RKO (cell line): ENCODE data around the gene GEMIN5.

Experiments used
- DNase-seq: peaks from one replicate; pipeline ENCODE4 v3.0.0-alpha.2; 2016; ENCODE audit warnings: low spot score

GEMIN5 gene

DNA sequence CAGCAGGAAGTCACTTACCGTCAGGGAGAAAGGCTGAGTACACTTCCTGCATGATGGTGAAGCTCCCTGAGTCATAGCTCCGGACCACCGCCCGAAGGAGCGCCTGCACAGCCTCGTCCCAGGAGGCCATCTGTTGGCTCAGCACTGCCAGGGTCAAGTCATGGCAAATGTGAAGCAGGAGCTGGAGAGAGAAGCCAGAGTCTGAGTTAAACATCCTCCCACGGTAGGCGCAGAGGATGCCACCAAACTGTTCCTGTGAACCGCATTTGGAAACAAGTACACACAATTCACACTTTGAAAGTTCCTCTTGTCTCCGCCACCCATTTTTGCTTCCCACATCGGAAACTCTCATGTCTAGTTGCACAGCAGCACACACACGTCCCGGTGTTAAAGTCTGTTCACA is 45.6 kb downstream of the GEMIN5 start:
- no peak for DNase-seq

DNA sequence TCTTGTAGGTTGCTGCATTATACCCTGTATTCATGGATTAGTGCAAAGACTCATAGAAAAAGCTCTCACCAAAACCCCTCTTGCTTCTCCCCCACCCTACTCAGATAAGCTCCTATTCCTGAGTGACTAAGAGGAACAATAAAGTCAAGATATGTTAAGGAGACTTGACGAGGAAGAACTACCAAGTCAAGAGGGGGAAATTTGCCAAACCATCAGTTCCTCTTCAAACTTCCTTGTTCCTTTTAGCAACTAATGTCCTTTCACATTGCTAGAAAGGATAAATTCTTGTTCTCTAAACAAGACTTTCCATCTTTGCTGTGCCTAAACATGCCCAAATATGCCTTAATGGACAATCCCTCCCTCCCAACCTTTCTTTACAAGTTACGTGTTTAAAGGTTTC is 52.6 kb downstream of the GEMIN5 start:
- no peak for DNase-seq

DNA sequence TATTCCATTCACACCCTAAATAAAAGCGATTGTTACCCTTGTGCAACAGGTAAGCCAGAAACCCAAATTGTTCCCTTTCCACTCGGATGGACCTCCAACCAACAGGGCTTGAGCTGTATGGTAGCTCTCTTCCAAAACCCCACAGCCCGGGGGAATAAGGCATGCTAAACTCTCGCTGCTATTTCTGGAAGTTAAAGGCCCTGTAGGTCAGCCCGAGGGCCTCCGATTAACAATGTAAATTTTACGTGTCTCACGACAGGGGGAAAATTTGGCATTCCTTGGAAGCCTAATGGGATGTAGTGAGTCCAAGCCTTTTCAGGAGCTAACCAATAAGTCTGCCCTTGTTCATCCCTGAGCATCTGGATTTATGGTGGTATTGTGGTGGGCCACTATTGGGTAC is 53.6 kb downstream of the GEMIN5 start:
- DNase-seq = no peak

DNA sequence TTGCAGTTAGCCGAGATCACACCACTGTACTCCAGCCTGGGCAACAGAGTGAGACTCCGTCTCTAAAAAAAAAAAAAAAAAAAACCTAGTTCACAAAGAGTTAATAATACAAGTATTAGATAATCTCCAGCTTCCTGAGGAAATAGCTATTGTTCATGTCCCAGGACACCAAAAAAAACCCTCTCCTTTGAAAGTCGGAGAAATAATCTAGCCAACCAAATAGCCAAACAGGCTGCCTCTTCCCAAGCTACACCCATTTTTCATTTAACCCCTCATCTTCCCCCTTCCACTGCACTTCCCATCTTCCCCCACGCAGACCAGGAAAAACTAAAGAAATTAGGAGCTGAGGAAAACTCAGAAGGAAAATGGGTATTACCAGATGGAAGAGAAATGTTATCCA is 56.0 kb downstream of the GEMIN5 start:
- no peak for DNase-seq

DNA sequence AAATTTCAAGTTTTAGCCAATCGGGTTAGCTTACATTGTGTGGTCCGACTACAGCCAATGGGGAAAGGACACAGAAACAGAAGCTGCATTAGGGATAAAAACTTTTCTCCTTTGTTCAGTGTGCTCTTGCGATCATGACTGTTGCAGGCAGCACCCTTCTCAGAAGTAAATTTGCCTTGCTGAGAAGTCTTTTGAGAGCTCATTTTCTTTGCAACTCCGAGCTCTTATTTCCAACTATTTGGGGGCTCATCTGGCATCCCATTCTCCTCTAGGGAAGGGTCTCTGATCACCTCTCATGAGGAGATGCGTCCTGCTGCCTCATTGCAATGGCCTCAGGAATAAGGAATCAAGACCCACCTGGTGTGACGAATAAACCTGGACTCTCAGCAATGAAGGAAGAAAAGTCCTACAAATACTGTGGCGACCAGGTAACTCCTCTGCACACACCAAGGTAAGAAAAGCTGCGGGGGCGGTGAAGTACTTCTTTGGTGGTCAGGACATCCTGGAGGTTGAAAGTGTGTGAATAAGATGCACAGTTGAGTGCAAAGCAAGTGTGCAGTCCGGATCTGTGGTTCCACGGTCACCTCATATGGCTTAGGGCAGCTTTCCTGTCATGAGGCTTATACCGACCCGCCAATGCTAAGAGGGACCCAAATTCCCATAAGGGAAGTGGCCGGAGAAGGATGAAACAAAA is 59.2 kb downstream of the GEMIN5 start:
- DNase-seq = peak; percentile 51

DNA sequence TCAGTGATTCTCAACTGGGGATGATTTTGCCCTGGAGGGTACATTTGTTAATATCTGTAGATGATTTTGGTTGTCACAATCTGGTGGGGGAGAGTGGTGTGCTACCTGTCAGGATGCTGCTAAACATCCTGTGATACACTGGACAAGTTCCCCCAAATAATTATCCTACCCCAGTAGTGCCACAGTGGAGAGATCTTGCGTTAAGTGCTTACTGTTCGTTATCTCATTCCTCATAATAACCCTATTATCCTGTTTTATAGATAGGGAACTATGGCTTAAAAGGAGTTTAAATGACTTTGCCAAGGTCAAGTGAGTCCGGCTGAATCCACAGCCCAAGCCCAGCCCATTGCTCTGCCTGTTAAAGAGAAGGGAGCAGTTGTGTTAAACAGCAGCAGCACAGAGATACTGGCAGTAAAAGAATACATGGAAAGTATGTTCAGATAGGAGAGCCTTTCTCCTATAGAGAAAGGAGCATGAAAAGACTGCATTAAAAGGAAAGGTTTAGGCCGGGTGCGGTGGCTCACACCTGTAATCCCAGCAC is 64.2 kb downstream of the GEMIN5 start:
- DNase-seq = no peak

DNA sequence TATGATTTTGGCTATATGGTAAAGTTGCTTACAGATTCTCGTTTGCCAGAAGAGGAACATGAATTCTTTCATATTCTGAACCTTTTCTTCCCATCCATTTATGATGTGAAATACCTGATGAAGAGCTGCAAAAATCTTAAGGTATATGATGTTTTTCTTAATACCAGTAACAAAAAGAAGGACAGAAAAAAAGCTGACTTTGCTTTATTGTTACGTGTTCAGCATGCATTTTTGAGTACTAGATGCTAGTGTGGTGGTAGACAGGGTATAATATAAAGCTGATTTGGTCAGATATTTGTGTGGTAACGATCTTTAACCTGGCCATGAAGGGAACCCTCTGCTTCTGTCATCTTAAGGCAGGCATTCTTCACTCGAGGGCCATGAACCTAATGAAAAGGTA is 66.3 kb downstream of the GEMIN5 start:
- no peak for DNase-seq

DNA sequence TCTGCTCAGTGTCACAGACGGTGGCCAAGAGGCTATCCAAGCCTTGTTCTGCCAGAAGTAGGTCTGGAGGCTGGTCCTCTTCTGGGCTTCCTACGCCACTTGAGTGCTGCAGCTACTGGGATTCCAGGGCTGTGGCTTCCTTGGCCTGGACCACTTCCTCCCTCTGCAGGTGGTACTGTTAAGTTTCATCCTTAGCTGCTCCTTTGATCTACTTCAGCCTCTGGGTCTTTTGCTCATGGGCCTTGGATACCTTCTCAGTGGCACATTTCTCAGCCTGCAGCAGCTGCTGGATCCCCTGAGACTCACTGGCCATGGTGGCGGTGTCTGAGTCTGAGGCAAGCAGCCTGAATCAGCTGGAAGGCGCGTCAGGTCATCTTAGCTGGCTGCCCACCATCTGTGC is 69.3 kb downstream of the GEMIN5 start:
- DNase-seq = no peak

DNA sequence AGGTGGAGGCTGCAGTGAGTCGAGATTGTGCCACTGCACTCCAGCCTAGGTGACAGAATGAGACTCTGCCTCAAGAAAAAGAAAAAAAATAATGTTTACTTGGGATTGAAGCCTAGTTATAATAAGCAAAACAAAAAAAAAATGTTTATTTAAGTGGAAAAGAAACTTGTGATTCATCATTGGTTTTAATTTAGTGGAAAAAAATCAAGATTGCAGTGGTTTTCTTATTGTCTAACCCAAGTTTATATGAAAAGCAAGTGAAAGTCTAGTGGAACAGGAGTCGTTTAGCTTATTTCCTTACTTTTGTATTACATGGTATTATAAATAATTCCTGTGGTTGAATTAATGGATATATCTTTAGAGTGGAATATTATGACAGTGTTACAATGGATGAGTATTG is 71.2 kb downstream of the GEMIN5 start:
- DNase-seq = no peak

DNA sequence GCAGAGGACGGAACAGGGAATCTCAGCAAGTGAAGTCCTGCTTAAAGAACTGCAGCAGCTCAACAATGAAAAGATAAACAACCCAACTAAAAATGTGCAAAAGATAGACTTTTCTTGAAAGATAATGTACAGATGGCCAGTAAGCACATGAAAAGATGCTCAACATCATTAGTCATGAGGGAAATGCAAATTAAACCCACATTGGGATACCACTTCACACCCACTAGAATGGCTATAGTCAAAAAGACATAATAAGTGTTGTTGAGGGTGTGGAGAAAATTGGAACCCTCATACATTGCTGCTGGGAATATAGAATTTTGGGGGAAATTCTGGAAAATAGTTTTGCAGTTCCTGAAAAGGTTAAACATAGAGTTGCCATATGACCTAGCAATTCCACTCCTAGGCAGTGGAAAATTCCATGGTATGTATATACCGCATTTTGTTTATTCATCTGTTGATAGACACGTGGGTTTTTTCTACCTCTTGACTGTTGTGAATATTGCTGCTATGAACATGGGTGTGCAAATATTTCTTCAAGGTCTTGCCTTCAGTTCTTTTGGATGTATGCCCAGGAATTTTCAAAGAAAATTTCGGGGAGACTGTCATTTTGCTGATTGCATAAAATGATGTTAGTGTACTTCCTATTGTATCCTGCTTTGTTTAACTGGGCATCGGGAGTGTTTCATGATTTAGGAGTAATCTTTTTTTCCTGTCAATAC is 72.4 kb downstream of the GEMIN5 start:
- no peak for DNase-seq

DNA sequence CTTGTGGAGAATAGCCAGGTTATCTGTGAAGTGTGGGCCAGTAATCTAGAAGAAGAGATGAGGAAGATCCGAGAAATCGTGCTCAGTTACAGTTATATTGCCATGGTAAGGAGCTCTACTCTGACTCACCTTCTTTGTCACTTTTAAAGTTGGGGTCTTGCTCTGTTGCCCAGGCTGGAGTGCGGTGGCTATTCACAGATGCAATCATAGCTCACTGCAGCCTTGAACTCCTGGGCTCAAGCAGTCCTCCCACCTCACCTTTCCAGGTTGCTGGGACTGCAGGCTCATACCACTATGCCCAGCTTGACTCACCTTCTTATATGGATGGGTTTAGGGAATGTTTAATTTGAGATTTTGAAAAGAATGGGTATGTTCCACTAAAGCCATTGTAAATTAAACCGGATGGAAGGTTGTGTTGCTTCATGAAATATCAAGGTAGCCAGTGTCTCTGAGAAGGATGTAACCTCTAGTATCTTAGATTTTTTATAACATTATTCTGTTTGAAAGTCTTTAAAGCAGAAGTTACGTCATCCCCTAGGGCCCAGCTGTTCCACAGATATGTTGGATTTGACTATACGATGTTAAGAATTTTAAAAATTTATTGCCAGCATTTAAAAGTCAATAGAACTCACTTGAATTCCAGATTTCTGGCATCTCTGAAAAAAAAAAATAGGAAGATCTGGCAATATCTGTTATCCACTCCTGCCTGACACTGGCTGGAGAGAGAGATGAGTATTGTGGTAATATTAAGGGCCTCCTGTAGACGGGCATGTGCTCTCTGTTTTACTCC is 74.5 kb downstream of the GEMIN5 start:
- no peak for DNase-seq

DNA sequence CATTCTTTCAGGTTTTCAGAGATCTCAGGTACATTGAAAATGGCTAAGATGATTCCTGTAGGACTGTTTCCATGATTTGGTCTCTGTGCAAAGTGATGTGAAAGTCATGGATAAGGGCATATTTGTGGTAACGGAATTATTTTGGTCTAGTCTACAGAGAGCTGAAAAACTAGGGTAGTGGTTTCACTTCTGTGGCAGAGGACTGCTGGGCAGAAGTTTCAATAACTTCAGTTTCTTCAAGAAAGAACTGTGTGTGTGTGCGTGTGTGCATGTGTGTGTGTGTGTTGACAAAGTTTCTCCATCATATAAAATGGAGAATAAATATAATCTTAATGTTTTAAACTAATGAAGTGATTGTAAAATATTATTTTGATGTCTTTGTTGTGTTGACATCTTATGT is 75.2 kb downstream of the GEMIN5 start:
- DNase-seq = no peak

DNA sequence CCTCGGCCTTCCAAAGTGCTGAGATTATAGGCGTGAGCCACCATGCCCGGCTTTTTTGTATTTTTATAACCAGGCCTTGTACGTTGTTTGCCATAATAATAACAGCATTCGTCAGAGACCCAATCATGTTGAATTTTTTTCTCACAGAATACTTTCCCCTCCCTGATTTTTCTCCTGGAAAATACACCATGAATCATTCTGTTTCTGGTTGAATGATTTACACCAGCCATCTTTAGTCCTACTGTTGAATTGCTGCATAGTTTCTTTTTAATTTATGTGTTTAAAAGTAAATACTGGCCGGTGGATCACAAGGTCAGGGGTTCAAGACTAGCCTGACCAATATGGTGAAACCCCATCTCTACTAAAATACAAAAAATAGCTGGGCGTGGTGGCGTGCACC is 76.1 kb downstream of the GEMIN5 start:
- no peak for DNase-seq

DNA sequence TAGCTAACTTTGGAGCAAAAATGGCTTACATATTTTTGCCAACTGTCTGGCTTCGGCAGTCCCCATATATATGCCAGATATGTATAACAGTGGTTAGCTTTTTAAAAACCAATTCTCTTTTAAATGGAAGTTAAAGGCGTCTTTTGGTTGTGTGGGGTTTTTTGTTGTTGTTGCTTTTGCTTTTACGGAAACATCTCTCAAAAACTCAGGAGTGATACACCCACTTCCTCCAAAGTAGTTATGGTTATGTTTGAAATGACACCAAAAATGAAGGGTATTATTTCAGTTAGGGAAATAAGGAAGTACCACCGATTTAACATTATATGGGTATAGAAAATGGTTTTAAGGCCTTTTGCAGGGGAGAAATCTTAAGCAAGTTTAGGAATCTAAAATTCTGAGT is 77.2 kb downstream of the GEMIN5 start:
- no peak for DNase-seq

DNA sequence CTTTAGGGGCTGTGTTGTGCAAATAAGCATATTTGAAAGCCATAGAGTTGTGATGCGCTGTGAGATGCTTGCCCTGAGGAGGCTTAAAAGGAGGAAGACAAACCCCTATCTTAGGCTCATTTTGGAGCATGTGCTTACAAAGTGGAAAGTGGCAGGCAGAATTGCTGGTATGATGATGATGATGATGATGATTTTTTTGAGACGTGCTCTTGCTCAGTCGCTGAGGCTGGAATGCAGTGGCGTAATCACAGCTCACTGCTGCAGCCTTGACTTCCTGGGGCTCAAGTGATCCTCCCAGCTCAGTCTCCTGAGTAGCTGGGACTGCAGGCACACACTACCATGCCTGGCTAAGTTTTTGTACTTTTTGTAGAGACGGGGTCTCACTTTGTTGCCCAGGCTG is 77.9 kb downstream of the GEMIN5 start:
- DNase-seq = peak; percentile 79

DNA sequence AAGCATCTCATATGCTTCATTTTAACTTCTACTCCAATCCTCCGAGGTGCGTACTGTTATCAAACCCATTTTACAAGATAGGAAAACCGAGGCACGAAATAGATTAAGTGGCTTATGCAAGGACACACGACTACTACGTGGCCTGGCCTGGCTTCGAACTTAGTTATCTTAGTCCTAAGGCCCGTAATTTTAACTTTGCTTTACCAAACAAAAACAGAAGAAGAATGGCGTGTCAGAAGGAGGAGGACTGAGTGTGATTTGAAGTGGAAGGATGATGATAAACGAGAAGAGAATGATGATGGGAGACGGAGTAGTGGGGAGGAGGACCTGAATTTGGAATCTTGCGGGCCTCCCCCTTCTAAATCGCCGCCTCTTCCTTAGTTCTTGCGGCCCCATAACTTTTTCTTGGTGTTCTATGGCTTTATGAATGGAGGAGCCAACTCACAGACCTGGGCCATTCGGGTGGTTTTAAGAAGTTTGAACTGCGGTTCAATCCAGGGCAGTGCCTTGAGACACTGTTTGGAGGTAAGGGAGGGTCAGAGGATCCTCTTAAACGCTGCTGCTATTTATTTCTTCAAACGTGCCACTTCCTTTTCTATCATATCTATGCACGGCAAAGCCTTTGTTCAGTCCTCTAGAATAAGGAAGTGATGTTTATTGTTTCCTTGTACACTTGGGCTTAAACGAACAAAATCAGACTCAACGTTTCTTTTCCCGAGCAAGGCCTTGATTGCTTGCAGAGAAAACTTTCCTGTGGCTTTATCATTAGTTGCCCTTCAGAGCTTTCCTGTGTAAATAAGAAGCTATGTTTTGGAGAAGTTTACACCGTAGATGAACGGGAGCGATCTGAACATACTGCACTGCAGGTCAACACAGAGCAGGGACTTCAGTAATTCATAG is 78.8 kb downstream of the GEMIN5 start:
- peak; percentile 41 for DNase-seq

DNA sequence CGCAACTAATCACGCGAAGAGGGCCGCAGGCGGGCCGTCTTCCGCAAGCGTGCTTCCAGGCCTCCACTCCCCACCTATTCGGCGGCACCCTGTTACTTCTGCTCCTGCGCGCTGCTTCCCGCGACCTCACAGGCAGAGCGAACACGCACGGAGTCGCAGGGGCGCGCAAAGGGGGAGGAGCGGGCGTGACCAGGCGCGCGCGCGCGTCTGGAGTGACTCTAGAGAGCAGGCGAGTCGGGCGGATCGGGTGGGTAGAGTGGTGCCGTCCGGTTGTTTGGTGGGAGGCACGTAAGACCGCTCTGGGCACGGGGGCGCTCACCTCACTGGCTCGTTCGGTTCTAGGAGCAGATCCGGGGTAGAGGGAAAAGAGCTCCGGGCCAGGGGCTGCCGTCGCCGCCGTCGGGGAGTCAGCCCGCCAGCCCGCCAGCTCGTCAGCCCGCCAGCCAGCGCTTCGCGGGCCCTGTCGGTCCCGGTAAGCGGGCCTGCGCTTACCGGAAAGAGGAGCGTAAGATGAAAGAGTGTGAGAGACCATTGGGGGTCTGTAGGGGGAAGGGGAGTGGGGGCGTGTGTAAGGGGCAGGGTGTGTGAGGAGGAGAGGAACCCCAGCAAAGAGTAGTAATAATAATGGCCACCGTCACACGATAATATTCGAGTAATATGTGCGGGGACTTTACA is 79.6 kb downstream of the GEMIN5 start, which contains the start of gene CNOT8:
Gene CNOT8 (plus strand): TSS at position 331 of the 675 bp plus-strand sequence. CDS start 4,652 bp downstream, outside the sequence.
- peak; percentile 98 for DNase-seq

DNA sequence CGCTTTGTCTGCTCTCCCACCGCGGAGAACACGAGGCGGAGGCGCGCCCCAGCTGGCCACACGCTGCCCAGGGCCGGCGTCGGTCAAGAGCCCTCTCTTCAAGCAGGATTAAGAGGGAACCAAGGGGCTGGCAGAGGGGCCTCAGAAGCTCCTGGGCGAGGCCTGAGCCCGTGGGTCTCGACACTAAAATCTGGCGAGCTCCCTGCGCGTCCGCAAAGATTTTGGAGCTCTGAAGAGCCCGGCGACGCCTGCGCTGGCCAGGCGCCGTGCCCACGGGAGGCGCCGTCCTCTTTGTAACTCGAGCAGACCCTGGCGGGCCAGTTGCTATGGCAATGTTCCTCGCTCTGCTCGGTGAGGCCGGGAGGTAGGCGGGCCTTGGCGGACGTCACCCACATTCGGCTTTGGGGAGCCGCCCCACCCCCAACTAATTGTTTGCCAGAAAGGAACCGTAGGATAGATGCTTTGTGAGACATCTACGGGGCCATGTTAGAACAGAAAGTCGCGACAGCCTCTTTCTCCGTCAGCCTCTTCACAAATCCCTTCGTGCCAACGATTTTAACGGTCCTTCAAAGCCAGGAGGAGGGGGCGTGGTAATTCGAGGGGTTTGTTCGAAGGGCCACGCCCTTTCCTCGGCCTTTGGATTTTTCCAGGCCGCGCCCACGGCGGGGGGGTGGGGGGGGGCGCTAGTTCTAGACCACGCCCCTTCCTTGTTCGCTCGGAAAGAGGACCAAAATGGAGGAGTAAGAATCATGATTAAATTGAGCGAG is 80.3 kb downstream of the GEMIN5 start:
- DNase-seq = peak; percentile 97

DNA sequence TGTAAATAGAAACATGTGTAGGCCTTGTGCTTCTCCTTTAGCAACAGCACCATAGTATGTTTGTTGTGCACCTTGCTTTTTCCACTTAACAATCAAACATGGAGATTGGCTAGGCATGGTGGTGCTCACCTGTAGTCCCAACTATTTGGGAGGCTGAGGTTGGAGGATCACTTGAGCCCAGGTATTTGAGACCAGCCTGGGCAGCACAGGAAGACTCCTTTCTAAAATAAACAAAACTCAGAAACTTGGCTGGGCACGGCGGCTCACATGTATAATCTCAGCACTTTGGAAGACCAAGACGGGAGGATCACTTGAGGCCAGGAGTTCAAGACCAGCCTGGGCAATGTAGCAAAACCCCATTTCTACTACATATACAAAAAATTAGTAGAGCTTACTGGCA is 86.7 kb downstream of the GEMIN5 start:
- no peak for DNase-seq
